Activated T-helper 1 cell treated with anti-CD3 and anti-CD28 coated beads, Interleukin-12 subunit alpha, Interleukin-12 subunit beta, Interleukin-2, Interleukin-4 antibody, amounts not matched to agents 30 ng/mL and 10 ng/mL and 1 ng/mL, durations not matched to agents 14 hours and 24 hours and 36 hours (primary cell): ENCODE measurements around the gene TTYH1. TPM values are rescaled to one million over a fixed set of nuclear protein-coding genes. Genes with fewer than 3 reads are reported as not detected.

Experiments
- DNase-seq: peaks from one replicate; pipeline ENCODE4 v3.0.0; 2021; ENCODE audit warnings: low spot score
- H3K27ac Mint-ChIP-seq: one replicate; pipeline ENCODE4 v1.8.0; 2021; ENCODE audit warnings: mild to moderate bottlenecking, mixed read lengths
- H3K27me3 Mint-ChIP-seq: one replicate; pipeline ENCODE4 v1.8.0; 2022; ENCODE audit warnings: mild to moderate bottlenecking, moderate library complexity, mixed read lengths; ENCODE audit not compliant: insufficient read depth
- H3K36me3 Mint-ChIP-seq: one replicate; pipeline ENCODE4 v1.8.0; 2021; ENCODE audit warnings: low read depth, mixed read lengths
- H3K4me1 Mint-ChIP-seq: one replicate; pipeline ENCODE4 v1.8.0; 2021; ENCODE audit warnings: low read depth, mixed read lengths
- H3K4me3 Mint-ChIP-seq: one replicate; pipeline ENCODE4 v1.8.0; 2021; ENCODE audit warnings: mild to moderate bottlenecking, moderate library complexity, mixed read lengths
- H3K9me3 Mint-ChIP-seq: one replicate; pipeline ENCODE4 v1.8.0; 2021; ENCODE audit warnings: mixed read lengths
- intact Hi-C: fragments of 100-400 bp; cut with micrococcal nuclease; formaldehyde crosslinking; loops from one replicate; pipeline ENCODE4 v1.15.1; 2024
- total RNA-seq: library from RNA; stranded (reverse); gene quantifications from 2 replicates; pipeline ENCODE4 v1.2.3, GENCODE V29; 2022

Gene TTYH1
- total RNA-seq, 1 donor from 2014 or later = 0.49 TPM

DNA sequence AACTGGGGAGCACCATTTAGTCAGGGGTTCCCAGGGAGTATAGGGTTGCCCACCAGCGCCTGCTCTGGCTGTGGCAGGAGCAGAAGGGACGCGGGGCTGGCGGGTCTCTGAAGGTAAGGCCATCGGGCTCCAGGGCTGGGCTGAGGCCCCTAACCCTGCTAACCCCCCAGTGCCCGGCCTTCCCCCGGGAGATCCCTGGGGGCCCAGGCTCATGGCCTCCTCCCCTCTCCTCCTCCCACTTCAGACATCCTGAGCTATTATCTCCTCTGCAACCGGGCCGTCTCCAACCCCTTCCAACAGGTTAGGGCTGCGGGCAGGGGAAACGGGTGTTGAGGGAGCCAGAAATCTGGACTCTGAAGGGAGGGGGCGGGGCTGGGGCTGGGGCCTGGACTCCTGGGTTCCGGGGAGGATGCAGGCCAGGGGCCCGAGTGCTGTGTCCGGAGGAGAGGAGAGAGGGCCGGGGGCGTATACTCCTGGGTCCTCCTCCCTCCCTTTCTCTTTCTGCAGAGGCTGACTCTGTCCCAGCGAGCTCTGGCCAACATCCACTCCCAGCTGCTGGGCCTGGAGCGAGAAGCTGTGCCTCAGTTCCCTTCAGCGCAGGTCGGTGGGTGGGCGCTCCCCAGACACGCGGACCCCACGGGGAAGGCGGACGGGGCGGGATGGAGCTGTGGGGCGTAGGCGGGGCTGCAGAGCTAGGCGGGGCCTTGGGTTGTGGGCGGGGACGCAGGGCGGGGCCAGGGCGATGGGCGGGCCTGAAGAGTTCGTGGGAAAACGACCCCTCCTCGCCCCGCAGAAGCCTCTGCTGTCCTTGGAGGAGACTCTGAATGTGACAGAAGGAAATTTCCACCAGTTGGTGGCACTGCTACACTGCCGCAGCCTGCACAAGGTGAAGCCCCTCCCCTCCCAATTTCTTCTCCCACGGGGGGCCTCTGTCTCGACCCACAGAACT, 15.3 kb downstream of the TTYH1 start:
- intact Hi-C loops = loop anchor here (1.0 kb wide), 2 partner anchors 18 to 33 kb away; partner anchors contain the start of gene LENG9
- peaks cover 12% of the 10 kb centered on the region for H3K4me1 Mint-ChIP-seq
- H3K4me3 Mint-ChIP-seq = peak overlapping the region; percentile 45
- no peaks in the 10 kb centered on the region for H3K9me3 Mint-ChIP-seq
- H3K36me3 Mint-ChIP-seq = peaks cover 5% of the 10 kb centered on the region
- H3K27me3 Mint-ChIP-seq = peaks cover 12% of the 10 kb centered on the region
- peak; percentile 22 for DNase-seq
- H3K27ac Mint-ChIP-seq = no peak overlapping the region

DNA sequence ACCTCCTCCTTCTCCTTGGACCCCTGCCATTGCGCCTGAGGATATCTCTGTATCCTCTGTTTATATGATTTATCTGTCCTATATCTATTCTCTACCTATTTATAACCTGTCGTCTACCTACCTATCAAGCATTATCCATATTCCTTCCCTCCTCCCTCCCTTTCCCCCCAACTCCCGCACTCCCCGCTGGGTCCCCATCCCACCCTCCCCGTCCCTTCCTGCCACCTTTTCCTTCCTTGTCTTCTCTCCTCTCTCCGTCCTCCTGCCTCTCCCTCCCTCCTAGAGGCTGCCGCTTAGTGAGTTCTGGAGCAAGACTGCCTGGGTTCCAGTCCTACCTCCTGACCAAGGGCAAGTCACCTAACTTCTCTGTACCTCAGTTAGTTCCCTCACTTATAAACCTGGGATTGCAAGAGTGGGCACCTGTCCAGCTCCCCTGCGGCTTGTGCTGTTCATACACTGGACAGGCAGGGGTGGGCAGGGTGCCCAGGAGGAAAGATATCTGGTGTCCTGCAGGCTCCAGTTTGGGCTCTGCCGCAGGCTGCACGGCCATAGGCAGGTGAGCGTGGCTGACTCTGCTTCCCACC, 16.1 kb downstream of the TTYH1 start:
- no peak for DNase-seq
- Mint-ChIP-seq H3K36me3 (peaks cover 5% of the 10 kb centered on the region), H3K4me3 (no peak overlapping the region), H3K9me3 (no peaks in the 10 kb centered on the region), H3K4me1 (peaks cover 12% of the 10 kb centered on the region), H3K27me3 (peaks cover 12% of the 10 kb centered on the region), H3K27ac (no peak overlapping the region)
- intact Hi-C loops = loop anchor here (1.0 kb wide), 2 partner anchors 17 to 32 kb away; partner anchors contain the start of gene LENG9

- Mint-ChIP-seq H3K36me3 (peaks cover 5% of the 10 kb centered on the region), H3K27me3 (peaks cover 12% of the 10 kb centered on the region), H3K4me3 (no peak overlapping the region), H3K27ac (no peak overlapping the region), H3K9me3 (no peaks in the 10 kb centered on the region), H3K4me1 (peaks cover 12% of the 10 kb centered on the region)
- intact Hi-C loops = no loop called here
- DNase-seq = no peak
Measured at GRCh38 chr19:54432144-54432738, 17.0 kb downstream of the TTYH1 start.

DNA sequence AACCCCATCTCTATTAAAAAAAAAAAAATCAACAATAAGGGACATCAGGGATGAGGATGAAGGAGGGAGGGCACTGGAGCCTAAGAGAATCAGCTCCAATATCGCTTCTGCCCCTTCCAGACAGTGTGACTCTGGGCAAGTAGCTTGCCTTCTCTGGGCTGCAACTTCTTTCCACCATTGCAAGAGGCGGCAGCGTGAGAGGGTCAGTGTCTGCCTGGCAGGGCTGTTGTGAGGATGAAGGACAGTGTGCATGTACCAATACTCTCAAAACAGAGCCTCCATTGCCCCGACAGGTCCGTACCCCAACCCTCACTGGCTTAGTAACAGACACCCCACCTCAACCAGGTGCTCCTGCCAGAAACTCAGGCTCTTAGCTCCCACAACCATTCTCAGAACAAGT, 18.4 kb downstream of the TTYH1 start:
- no peak for DNase-seq
- no peaks in the 10 kb centered on the region for H3K9me3 Mint-ChIP-seq
- intact Hi-C loops = no loop called here
- no peak overlapping the region for H3K27ac Mint-ChIP-seq
- peaks cover 5% of the 10 kb centered on the region for H3K36me3 Mint-ChIP-seq
- H3K4me3 Mint-ChIP-seq = no peak overlapping the region
- H3K4me1 Mint-ChIP-seq = peaks cover 12% of the 10 kb centered on the region
- H3K27me3 Mint-ChIP-seq = peaks cover 12% of the 10 kb centered on the region

DNA sequence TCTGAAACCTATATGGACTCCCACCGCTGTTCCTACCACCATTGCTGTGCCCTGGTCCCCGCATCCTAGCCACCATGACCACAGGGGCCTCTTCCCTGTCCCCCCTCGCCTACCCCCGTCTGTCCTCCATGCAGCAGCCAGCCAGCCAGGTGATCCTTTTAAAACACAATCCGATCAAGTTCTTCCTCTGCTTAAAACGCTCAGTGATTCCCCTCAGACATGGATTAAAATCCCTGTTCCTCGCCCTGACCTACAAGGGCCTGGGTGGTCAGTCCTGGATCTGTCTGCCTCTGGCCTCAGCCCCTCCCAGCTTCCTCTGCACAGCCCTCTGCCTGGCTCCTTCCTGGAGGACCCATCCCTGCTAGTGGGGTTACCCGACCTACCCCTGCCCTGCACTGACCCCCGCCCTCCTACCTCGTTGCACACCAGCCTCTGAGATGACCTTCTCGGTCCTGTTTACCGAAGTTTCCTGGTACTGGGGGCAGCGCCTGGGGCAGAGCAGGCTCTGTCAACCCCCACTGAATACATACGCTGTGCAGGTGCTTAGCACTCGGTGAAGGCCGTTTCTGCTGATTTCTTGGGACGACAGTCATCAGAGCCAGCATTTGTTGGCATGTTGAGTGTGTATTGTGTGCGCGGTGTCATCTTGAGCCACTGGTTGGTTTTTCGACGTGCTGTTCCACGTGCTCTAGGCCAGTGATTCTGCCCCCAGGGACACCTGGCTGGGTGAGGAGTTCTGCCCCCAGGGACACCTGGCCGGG, 19.0 kb downstream of the TTYH1 start:
- DNase-seq = no peak
- no peaks in the 10 kb centered on the region for H3K9me3 Mint-ChIP-seq
- H3K27ac Mint-ChIP-seq = no peak overlapping the region
- intact Hi-C loops = no loop called here
- H3K36me3 Mint-ChIP-seq = peaks cover 5% of the 10 kb centered on the region
- H3K4me3 Mint-ChIP-seq = no peak overlapping the region
- peaks cover 8% of the 10 kb centered on the region for H3K27me3 Mint-ChIP-seq
- peaks cover 12% of the 10 kb centered on the region for H3K4me1 Mint-ChIP-seq

DNA sequence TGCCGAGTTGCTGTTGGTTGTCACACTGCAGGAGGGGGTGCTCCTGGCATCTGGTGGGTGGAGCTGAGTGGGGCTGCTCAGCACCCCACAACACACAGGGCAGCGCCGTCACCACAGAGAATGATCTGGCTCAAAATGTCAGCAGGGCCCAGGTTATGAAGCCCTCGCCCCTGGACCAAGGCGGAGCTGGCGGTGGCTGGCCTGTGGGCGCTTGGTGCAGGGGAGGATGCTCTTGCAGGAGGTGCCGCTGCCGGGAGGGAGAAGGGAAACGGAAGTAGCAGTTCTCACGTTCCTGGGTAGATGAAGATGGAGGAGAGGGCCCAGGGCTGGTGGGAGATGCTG, 19.6 kb downstream of the TTYH1 start:
- DNase-seq = no peak
- Mint-ChIP-seq H3K27me3 (peaks cover 5% of the 10 kb centered on the region), H3K9me3 (no peaks in the 10 kb centered on the region), H3K27ac (no peak overlapping the region), H3K4me1 (peaks cover 12% of the 10 kb centered on the region), H3K36me3 (peaks cover 7% of the 10 kb centered on the region), H3K4me3 (peak overlapping the region; percentile 26)
- intact Hi-C loops = no loop called here

GRCh38 chr19:54435551-54436016, 20.3 kb downstream of the TTYH1 start:
- no peaks in the 10 kb centered on the region for H3K9me3 Mint-ChIP-seq
- H3K27me3 Mint-ChIP-seq = peaks cover 5% of the 10 kb centered on the region
- H3K4me1 Mint-ChIP-seq = peaks cover 12% of the 10 kb centered on the region
- intact Hi-C loops = no loop called here
- no peak overlapping the region for H3K27ac Mint-ChIP-seq
- DNase-seq = no peak
- H3K4me3 Mint-ChIP-seq = no peak overlapping the region
- H3K36me3 Mint-ChIP-seq = peaks cover 7% of the 10 kb centered on the region

DNA sequence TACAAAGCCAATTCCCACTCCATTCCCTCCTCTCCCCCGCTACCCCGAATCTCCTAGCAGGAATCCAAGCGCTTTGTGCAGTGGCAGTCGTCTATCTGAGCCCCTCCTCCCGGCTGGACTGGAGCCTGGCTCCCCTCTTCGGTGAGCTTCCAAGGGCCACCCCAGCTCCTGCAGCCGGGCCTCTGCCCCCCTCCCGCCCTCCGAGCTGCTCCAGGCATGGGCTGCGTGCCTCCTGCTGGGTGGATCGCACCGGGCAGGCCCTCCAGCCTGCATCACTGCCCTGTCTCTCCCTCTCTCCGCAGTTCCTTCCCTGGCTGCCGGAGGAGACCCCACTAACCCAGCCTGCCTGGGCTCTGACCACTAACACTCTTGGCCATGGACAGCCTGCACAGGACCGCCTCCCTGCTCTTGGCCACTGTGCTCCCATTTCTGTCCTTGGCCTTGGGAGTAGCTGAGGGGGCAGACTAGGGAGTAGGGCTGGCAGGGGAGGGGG, 20.8 kb downstream of the TTYH1 start:
- DNase-seq = no peak
- Mint-ChIP-seq H3K4me1 (peaks cover 10% of the 10 kb centered on the region), H3K4me3 (no peak overlapping the region), H3K9me3 (no peaks in the 10 kb centered on the region), H3K27me3 (peaks cover 4% of the 10 kb centered on the region), H3K27ac (no peak overlapping the region), H3K36me3 (peaks cover 8% of the 10 kb centered on the region)
- intact Hi-C loops = no loop called here

DNA sequence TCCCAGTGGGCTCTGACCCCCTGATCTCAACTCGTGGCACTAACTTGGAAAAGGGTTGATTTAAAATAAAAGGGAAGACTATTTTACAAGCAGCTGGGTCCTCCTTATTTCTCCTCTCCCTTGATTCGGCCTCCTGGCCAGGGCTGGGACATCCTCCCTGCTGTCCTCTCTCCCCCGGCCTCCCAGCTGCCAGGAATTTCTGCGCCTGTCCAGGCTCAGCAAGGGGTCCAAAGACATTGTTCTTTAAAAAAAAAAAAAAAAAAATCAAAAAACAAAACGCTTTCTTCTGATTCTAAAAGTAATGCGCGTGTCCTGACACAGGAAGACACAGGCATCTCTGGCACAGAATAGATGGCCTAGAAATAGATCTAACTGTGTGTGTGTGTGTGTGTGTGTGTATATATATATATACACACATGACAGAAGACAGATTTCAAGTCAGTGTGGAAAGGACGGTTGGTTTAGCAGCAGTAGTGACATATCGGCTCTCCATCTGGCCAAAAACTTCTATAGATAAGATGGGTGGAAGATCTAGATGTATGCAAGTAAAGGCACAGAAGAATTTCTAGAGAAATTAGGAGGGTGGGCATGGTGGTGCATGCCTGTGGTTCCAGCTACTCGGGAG, 21.5 kb downstream of the TTYH1 start:
- H3K4me1 Mint-ChIP-seq = peaks cover 7% of the 10 kb centered on the region
- H3K36me3 Mint-ChIP-seq = peaks cover 8% of the 10 kb centered on the region
- H3K4me3 Mint-ChIP-seq = no peak overlapping the region
- no peaks in the 10 kb centered on the region for H3K27me3 Mint-ChIP-seq
- intact Hi-C loops = no loop called here
- no peaks in the 10 kb centered on the region for H3K9me3 Mint-ChIP-seq
- no peak for DNase-seq
- H3K27ac Mint-ChIP-seq = no peak overlapping the region

- no peaks in the 10 kb centered on the region for H3K9me3 Mint-ChIP-seq
- H3K36me3 Mint-ChIP-seq = peaks cover 16% of the 10 kb centered on the region
- peaks cover 7% of the 10 kb centered on the region for H3K4me1 Mint-ChIP-seq
- H3K4me3 Mint-ChIP-seq = no peak overlapping the region
- no peak overlapping the region for H3K27ac Mint-ChIP-seq
- intact Hi-C loops = no loop called here
- no peak for DNase-seq
- no peaks in the 10 kb centered on the region for H3K27me3 Mint-ChIP-seq
Measured at GRCh38 chr19:54439174-54439851, 24.0 kb downstream of the TTYH1 start.

GRCh38 chr19:54440641-54441040, 25.4 kb downstream of the TTYH1 start:
- Mint-ChIP-seq H3K4me1 (no peaks in the 10 kb centered on the region), H3K36me3 (peaks cover 12% of the 10 kb centered on the region), H3K4me3 (no peak overlapping the region), H3K27ac (no peak overlapping the region), H3K27me3 (no peaks in the 10 kb centered on the region), H3K9me3 (no peaks in the 10 kb centered on the region)
- intact Hi-C loops = no loop called here
- no peak for DNase-seq
